ENCODE data around the gene FCRLB.
"Not testable (repeated sequence)": the region's sequence is repeated elsewhere in the genome, so short reads cannot be mapped to it uniquely, and the experiment has no call there.

The FCRLB gene

DNA sequence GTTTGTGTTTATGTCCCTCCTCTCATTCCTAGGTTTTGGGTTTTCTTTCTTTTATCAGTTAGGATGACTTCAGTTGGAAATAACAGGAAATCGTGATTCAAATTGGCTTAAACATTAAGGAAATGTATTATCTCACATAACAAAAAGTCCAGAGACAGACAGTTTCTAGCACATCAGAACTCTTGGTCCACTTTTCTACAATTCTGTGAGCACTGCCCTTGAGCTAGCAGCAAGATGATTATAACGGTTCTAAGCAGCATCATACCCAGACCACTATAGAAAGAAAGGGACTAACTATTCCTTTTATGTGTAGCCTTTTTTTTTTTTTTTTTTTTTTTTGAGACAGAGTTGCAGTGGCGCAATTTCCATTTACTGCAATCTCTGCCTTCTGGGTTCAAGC is 39.5 kb upstream of the FCRLB start:
- H3K9me3 ChIP-seq (ENCODE audit: low read length), result no peaks in the 10 kb centered on the region
- no peaks in the 10 kb centered on the region for H3K79me2 ChIP-seq (ENCODE audit: insufficient read depth, low read length)
- no peak overlapping the region for H3K27ac ChIP-seq (ENCODE audit: low read depth, low read length, poor library complexity, severe bottlenecking)
- no peaks in the 10 kb centered on the region for H3F3A ChIP-seq (ENCODE audit: insufficient read depth, low read length)
- no peak overlapping the region for H3K4me2 ChIP-seq (ENCODE audit: low read length)
- no peaks in the 10 kb centered on the region for H4K20me1 ChIP-seq (ENCODE audit: insufficient read depth, low read length)
- H3K36me3 ChIP-seq (ENCODE audit: insufficient read depth, low read length), result peaks cover 18% of the 10 kb centered on the region; the same call in 1 of the 2 replicates
- no peak overlapping the region for H3K4me3 ChIP-seq (ENCODE audit: low read depth, low read length, poor library complexity, severe bottlenecking)
- TF ChIP-seq, protein P1, sequence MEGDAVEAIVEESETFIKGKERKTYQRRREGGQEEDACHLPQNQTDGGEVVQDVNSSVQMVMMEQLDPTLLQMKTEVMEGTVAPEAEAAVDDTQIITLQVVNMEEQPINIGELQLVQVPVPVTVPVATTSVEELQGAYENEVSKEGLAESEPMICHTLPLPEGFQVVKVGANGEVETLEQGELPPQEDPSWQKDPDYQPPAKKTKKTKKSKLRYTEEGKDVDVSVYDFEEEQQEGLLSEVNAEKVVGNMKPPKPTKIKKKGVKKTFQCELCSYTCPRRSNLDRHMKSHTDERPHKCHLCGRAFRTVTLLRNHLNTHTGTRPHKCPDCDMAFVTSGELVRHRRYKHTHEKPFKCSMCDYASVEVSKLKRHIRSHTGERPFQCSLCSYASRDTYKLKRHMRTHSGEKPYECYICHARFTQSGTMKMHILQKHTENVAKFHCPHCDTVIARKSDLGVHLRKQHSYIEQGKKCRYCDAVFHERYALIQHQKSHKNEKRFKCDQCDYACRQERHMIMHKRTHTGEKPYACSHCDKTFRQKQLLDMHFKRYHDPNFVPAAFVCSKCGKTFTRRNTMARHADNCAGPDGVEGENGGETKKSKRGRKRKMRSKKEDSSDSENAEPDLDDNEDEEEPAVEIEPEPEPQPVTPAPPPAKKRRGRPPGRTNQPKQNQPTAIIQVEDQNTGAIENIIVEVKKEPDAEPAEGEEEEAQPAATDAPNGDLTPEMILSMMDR (IDR thresholded peaks at IDR 0.05; ENCODE audit: low read length), result no peak
- TF ChIP-seq EZH2 (IDR thresholded peaks at IDR 0.05; ENCODE audit: borderline replicate concordance, low read length), result no peak
- H3K9me2 ChIP-seq (ENCODE audit: low read depth, low read length), result no peaks in the 10 kb centered on the region
- no peak overlapping the region for H2AFZ ChIP-seq (ENCODE audit: low read length)
- H3K27me3 ChIP-seq (ENCODE audit: insufficient read depth, low read length), result no peaks in the 10 kb centered on the region
- H3K4me1 ChIP-seq (ENCODE audit: insufficient read depth, low read length, severe bottlenecking), result no peaks in the 10 kb centered on the region
- no peak overlapping the region for H3K9ac ChIP-seq (ENCODE audit: low read length)

DNA sequence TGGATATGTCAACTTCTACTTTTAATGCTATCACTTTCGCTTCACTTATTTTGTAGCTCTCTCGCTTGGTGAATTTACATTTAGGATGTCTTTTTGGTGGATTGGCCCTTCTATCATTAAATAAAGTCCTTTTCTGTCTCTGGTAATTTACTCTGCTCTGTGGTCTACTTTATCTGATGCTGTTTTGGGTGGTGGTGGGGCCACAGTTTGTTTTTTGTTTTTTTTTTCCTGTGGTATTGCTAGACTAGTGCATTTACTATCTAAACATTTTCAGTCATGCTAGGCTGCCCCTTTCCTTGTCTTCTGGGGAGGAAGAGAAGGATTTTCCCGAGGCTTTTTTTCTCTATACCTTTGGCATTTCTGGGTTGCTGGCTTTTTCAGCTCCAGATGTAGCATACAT is 32.4 kb upstream of the FCRLB start:
- H3K79me2 ChIP-seq (ENCODE audit: insufficient read depth, low read length), result no peaks in the 10 kb centered on the region
- no peaks in the 10 kb centered on the region for H4K20me1 ChIP-seq (ENCODE audit: insufficient read depth, low read length)
- peaks cover 10% of the 10 kb centered on the region for H3K4me1 ChIP-seq (ENCODE audit: insufficient read depth, low read length, severe bottlenecking)
- H3F3A ChIP-seq (ENCODE audit: insufficient read depth, low read length), result no peaks in the 10 kb centered on the region
- no peak overlapping the region for H3K27ac ChIP-seq (ENCODE audit: low read depth, low read length, poor library complexity, severe bottlenecking)
- H3K36me3 ChIP-seq (ENCODE audit: insufficient read depth, low read length), result no peaks in the 10 kb centered on the region
- no peak overlapping the region for H3K9ac ChIP-seq (ENCODE audit: low read length)
- no peak overlapping the region for H3K4me2 ChIP-seq (ENCODE audit: low read length)
- no peak overlapping the region for H2AFZ ChIP-seq (ENCODE audit: low read length)
- TF ChIP-seq EZH2 (IDR thresholded peaks at IDR 0.05; ENCODE audit: borderline replicate concordance, low read length), result no peak
- TF ChIP-seq, protein P1 (IDR thresholded peaks at IDR 0.05; ENCODE audit: low read length), result no peak
- H3K27me3 ChIP-seq (ENCODE audit: insufficient read depth, low read length), result no peaks in the 10 kb centered on the region
- no peak overlapping the region for H3K4me3 ChIP-seq (ENCODE audit: low read depth, low read length, poor library complexity, severe bottlenecking)
- no peaks in the 10 kb centered on the region for H3K9me2 ChIP-seq (ENCODE audit: low read depth, low read length)
- H3K9me3 ChIP-seq (ENCODE audit: low read length), result no peaks in the 10 kb centered on the region

DNA sequence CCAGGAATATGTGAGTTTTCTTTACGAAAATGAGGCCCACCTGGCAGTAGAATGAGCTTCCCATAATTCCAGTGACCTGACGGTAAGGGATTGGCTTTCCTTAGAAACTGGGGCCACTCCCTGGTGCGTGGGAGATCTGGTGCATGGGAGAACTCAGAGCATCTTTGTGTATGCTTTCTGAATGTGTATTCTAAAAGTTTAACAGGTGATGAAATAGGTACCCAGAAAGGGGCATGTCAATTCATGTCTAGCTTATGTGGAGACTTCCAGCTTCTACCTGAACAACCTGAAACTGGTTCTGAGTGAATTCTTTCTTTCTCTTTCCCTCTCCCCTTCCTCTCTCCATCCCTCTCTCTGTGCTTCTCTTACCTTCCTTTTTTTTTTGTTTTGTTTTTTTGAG is 29.5 kb upstream of the FCRLB start:
- no peak for TF ChIP-seq EZH2 (IDR thresholded peaks at IDR 0.05; ENCODE audit: borderline replicate concordance, low read length)
- TF ChIP-seq, protein P1 (IDR thresholded peaks at IDR 0.05; ENCODE audit: low read length), result no peak
- no peaks in the 10 kb centered on the region for H3F3A ChIP-seq (ENCODE audit: insufficient read depth, low read length)

DNA sequence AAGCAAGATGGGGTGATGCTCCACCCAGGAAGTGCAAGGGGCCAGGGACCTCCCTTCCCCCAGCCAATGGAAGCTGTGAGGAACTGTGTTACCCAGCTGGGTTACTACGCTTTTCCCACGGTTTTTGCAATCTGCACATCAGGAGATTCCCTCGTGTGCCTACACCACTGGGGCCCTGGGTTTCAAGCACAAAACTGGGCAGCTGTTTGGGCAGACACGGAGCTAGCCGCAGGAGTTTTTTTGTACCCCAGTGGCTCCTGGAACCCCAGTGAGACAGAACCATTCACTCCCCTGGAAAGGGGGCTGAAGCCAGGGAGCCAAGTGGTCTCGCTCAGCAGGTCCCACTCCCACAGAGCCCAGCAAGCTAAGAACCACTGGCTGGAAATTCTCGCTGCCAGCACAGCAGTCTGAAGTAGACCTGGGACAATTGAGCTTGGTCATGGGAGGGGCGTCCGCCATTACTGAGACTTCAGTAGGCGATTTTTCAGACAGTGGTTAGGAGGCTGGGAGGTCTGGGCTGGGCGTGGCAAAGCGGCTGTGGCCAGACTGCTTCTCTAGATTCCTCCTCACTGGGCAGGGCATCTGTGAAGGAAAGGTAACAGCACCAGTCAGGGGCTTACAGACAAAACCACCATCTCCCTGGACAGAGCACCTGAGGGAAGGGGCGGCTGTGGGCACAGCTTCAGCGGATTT is 28.2 kb upstream of the FCRLB start:
- H3K79me2 ChIP-seq (ENCODE audit: insufficient read depth, low read length); H2AFZ ChIP-seq (ENCODE audit: low read length); H3K27me3 ChIP-seq (ENCODE audit: insufficient read depth, low read length); H3K9ac ChIP-seq (ENCODE audit: low read length); H4K20me1 ChIP-seq (ENCODE audit: insufficient read depth, low read length); H3K36me3 ChIP-seq (ENCODE audit: insufficient read depth, low read length); H3K9me2 ChIP-seq (ENCODE audit: low read depth, low read length); H3K9me3 ChIP-seq (ENCODE audit: low read length); H3F3A ChIP-seq (ENCODE audit: insufficient read depth, low read length); H3K4me2 ChIP-seq (ENCODE audit: low read length); H3K4me1 ChIP-seq (ENCODE audit: insufficient read depth, low read length, severe bottlenecking); H3K4me3 ChIP-seq (ENCODE audit: low read depth, low read length, poor library complexity, severe bottlenecking); H3K27ac ChIP-seq (ENCODE audit: low read depth, low read length, poor library complexity, severe bottlenecking): not testable (repeated sequence)

More for the DNA sequence above, 29.5 kb upstream of the FCRLB start:
- H3K27me3 ChIP-seq (ENCODE audit: insufficient read depth, low read length), result no peaks in the 10 kb centered on the region
- no peak overlapping the region for H2AFZ ChIP-seq (ENCODE audit: low read length)
- no peaks in the 10 kb centered on the region for H3K79me2 ChIP-seq (ENCODE audit: insufficient read depth, low read length)
- no peaks in the 10 kb centered on the region for H3K9me2 ChIP-seq (ENCODE audit: low read depth, low read length)
- H3K4me3 ChIP-seq (ENCODE audit: low read depth, low read length, poor library complexity, severe bottlenecking), result no peak overlapping the region
- no peak overlapping the region for H3K4me2 ChIP-seq (ENCODE audit: low read length)
- H3K36me3 ChIP-seq (ENCODE audit: insufficient read depth, low read length), result no peaks in the 10 kb centered on the region
- peaks cover 10% of the 10 kb centered on the region for H3K4me1 ChIP-seq (ENCODE audit: insufficient read depth, low read length, severe bottlenecking)
- H3K9ac ChIP-seq (ENCODE audit: low read length), result no peak overlapping the region
- H3K9me3 ChIP-seq (ENCODE audit: low read length), result no peaks in the 10 kb centered on the region
- H3K27ac ChIP-seq (ENCODE audit: low read depth, low read length, poor library complexity, severe bottlenecking), result no peak overlapping the region
- no peaks in the 10 kb centered on the region for H4K20me1 ChIP-seq (ENCODE audit: insufficient read depth, low read length)

DNA sequence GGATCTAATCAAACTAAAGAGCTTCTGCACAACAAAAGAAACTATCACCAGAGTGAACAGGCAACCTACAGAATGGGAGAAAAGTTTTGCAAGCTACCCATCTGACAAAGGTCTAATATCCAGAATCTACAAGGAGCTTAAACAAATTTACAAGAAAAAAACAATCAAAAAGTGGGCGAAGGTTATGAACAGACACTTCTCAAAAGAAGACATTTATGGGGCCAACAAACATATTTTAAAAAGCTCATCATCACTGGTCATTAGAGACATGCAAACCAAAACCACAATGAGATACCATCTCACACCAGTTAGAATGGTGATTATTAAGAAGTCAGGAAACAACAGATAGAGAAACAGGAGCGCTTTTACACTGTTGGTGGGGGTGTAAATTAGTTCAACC is 23.0 kb upstream of the FCRLB start:
- H3K4me1 ChIP-seq (ENCODE audit: insufficient read depth, low read length, severe bottlenecking); H3F3A ChIP-seq (ENCODE audit: insufficient read depth, low read length); H3K79me2 ChIP-seq (ENCODE audit: insufficient read depth, low read length); H3K27me3 ChIP-seq (ENCODE audit: insufficient read depth, low read length); H2AFZ ChIP-seq (ENCODE audit: low read length); H3K36me3 ChIP-seq (ENCODE audit: insufficient read depth, low read length); H3K4me2 ChIP-seq (ENCODE audit: low read length); H3K4me3 ChIP-seq (ENCODE audit: low read depth, low read length, poor library complexity, severe bottlenecking); H4K20me1 ChIP-seq (ENCODE audit: insufficient read depth, low read length); H3K9me3 ChIP-seq (ENCODE audit: low read length); H3K9me2 ChIP-seq (ENCODE audit: low read depth, low read length); H3K9ac ChIP-seq (ENCODE audit: low read length); H3K27ac ChIP-seq (ENCODE audit: low read depth, low read length, poor library complexity, severe bottlenecking): not testable (repeated sequence)
